Measurements from ENCODE around the gene PPP2R2C. TPM values are rescaled to one million over a fixed set of nuclear protein-coding genes. Genes with fewer than 3 reads are reported as not detected.

PPP2R2C gene
- total RNA-seq, 1 donor, result under 0.01 TPM

DNA sequence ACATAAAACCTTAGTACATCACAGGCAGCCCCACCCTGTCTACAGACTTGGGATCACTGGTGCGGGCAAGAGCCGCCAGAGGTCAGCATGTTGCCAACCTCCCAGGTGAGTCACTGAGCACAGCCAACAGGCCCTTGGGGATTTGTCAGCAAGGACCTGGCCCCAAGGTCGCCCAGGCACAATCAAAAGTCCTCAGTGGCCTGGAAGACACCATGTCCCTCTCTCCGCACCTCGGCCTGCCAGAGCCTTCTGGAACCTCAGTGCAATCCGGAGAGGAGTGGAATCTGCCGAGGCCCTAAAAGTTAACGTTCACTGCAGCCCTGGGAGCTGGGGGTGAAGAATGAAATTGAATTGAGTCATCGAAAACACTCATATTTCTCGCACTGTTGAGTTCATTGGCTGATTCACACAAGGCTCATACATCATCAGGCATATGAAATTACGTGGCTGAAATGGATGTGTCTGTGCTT, 128.4 kb downstream of the PPP2R2C start:
- Histone ChIP-seq H3K9me3 (ENCODE audit: low read depth, low read length) (no peaks in the 10 kb centered on the region), H3K36me3 (ENCODE audit: insufficient read depth, low read length) (no peaks in the 10 kb centered on the region), H3K27me3 (ENCODE audit: insufficient read depth, low read length) (peaks cover 7% of the 10 kb centered on the region), H3K27ac (ENCODE audit: low read depth, low read length) (peak overlapping the region; percentile 75), H4K20me1 (ENCODE audit: insufficient read depth, low read length) (no peaks in the 10 kb centered on the region), H2AFZ (ENCODE audit: low read length) (peak overlapping the region; percentile 70), H3K4me2 (ENCODE audit: insufficient read depth, low read length) (peak overlapping the region; percentile 64), H3K4me3 (ENCODE audit: insufficient read depth, low read length) (peak overlapping the region; percentile 51), H3K4me1 (ENCODE audit: insufficient read depth, low read length) (peaks cover 12% of the 10 kb centered on the region), H3K79me2 (ENCODE audit: insufficient read depth, low read length) (no peaks in the 10 kb centered on the region)
- TF ChIP-seq, protein P1, sequence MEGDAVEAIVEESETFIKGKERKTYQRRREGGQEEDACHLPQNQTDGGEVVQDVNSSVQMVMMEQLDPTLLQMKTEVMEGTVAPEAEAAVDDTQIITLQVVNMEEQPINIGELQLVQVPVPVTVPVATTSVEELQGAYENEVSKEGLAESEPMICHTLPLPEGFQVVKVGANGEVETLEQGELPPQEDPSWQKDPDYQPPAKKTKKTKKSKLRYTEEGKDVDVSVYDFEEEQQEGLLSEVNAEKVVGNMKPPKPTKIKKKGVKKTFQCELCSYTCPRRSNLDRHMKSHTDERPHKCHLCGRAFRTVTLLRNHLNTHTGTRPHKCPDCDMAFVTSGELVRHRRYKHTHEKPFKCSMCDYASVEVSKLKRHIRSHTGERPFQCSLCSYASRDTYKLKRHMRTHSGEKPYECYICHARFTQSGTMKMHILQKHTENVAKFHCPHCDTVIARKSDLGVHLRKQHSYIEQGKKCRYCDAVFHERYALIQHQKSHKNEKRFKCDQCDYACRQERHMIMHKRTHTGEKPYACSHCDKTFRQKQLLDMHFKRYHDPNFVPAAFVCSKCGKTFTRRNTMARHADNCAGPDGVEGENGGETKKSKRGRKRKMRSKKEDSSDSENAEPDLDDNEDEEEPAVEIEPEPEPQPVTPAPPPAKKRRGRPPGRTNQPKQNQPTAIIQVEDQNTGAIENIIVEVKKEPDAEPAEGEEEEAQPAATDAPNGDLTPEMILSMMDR (IDR thresholded peaks at IDR 0.05; ENCODE audit: extremely low read depth, low read depth, low read length), result peak; percentile 20
- DNase-seq (ENCODE audit: insufficient read length, low spot score, missing footprints), result peak; percentile 98

DNA sequence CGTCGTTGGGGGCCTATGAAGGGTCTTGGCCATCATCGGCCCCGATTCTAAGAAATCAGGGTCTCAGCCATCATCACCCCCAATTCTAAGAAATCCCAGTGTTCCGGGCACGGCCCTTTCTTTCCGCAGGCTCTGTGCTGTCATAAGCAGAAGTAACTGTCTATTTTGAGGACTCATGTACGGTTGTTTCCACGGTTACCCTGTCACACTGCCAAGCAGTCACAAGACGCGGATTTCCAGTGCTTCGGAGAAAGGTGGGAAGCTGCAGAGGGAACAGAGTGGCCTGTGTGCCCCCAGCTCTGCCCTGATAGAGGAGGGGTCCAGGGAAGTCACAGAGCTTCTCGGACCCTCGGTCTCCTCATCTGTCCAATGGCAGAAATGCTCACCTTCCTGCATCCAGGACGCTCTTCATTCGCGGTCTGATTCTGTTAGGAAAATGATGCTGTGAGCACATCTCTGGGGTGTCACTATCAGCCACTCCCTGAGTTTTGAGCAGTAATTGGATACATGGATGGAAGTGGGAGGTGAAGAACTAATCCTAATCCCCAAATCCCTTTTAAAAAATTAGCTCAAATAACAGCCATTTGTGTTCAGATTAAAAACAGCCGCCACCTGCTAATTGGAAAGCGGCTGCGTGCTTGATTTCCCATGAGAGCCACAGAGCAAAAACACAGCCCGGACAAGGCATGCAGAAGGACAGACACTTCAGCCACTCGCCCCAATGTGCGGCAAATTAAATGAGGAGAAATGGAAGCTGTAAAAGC, 129.7 kb downstream of the PPP2R2C start:
- H3K4me3 ChIP-seq (ENCODE audit: insufficient read depth, low read length), result no peak overlapping the region
- DNase-seq (ENCODE audit: insufficient read length, low spot score, missing footprints), result no peak
- no peaks in the 10 kb centered on the region for H3K36me3 ChIP-seq (ENCODE audit: insufficient read depth, low read length)
- H4K20me1 ChIP-seq (ENCODE audit: insufficient read depth, low read length), result no peaks in the 10 kb centered on the region
- peaks cover 13% of the 10 kb centered on the region for H3K27me3 ChIP-seq (ENCODE audit: insufficient read depth, low read length)
- H3K79me2 ChIP-seq (ENCODE audit: insufficient read depth, low read length), result no peaks in the 10 kb centered on the region
- TF ChIP-seq, protein P1 (IDR thresholded peaks at IDR 0.05; ENCODE audit: extremely low read depth, low read depth, low read length), result no peak
- H2AFZ ChIP-seq (ENCODE audit: low read length), result no peak overlapping the region
- no peak overlapping the region for H3K27ac ChIP-seq (ENCODE audit: low read depth, low read length)
- no peaks in the 10 kb centered on the region for H3K9me3 ChIP-seq (ENCODE audit: low read depth, low read length)
- H3K4me2 ChIP-seq (ENCODE audit: insufficient read depth, low read length), result no peak overlapping the region
- H3K4me1 ChIP-seq (ENCODE audit: insufficient read depth, low read length), result peaks cover 12% of the 10 kb centered on the region

DNA sequence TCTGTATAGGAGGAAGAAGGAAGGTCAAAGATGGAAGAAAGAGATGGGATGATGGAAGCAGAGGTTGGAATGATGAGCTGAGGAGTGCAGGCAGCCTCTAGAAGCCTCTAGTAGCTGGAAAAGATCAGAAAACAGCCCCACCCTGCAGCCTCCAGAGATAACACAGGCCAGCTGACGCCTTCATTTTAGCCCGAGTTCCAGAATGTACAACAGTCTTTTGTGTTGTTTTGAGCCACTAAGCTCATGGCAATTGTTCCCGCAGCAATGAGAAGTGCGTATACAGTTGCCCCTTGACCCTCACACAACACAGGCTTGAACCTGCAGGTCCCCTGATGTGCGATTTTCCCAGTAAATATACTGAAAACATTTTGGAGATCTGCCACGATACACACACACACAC, 130.7 kb downstream of the PPP2R2C start:
- Histone ChIP-seq H3K4me1 (ENCODE audit: insufficient read depth, low read length) (peaks cover 12% of the 10 kb centered on the region), H3K4me3 (ENCODE audit: insufficient read depth, low read length) (no peak overlapping the region), H2AFZ (ENCODE audit: low read length) (no peak overlapping the region), H3K27me3 (ENCODE audit: insufficient read depth, low read length) (peaks cover 19% of the 10 kb centered on the region), H3K9me3 (ENCODE audit: low read depth, low read length) (no peaks in the 10 kb centered on the region), H3K79me2 (ENCODE audit: insufficient read depth, low read length) (no peaks in the 10 kb centered on the region), H4K20me1 (ENCODE audit: insufficient read depth, low read length) (no peaks in the 10 kb centered on the region), H3K4me2 (ENCODE audit: insufficient read depth, low read length) (no peak overlapping the region), H3K36me3 (ENCODE audit: insufficient read depth, low read length) (no peaks in the 10 kb centered on the region), H3K27ac (ENCODE audit: low read depth, low read length) (no peak overlapping the region)
- TF ChIP-seq, protein P1 (IDR thresholded peaks at IDR 0.05; ENCODE audit: extremely low read depth, low read depth, low read length), result no peak
- DNase-seq (ENCODE audit: insufficient read length, low spot score, missing footprints), result no peak

DNA sequence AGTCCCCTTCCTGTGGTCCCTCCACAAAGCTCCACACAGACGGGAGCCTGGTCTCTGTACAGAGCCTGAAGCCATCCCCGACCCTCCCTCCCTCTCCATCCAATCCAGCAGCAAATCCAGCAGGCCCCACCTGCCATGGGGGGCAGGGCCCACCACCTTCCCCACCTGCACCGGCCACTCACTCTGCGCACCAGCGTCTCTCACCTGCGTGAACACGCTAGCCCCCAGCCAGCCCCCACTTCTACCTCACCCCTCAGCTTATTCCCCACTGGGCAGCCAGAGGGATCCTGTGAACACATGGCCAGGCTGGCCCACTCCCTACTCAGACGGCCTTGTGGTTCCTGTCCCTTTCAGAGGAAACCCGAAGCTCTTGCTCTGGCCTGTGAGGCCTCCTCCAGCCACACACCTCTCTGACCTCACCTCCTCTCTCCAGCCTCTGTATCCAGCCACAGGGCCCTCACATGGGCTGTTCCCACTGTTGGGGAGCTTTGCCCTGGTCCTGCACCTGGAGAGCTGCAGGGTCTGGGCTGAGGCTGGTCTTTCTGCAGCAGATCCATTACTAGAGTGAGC, 131.9 kb downstream of the PPP2R2C start:
- no peak for DNase-seq (ENCODE audit: insufficient read length, low spot score, missing footprints)
- no peak overlapping the region for H2AFZ ChIP-seq (ENCODE audit: low read length)
- TF ChIP-seq, protein P1 (IDR thresholded peaks at IDR 0.05; ENCODE audit: extremely low read depth, low read depth, low read length), result no peak

More for the DNA sequence above, 131.9 kb downstream of the PPP2R2C start:
- Histone ChIP-seq H3K4me3 (ENCODE audit: insufficient read depth, low read length) (no peak overlapping the region), H3K79me2 (ENCODE audit: insufficient read depth, low read length) (no peaks in the 10 kb centered on the region), H3K27ac (ENCODE audit: low read depth, low read length) (no peak overlapping the region), H4K20me1 (ENCODE audit: insufficient read depth, low read length) (no peaks in the 10 kb centered on the region), H3K36me3 (ENCODE audit: insufficient read depth, low read length) (no peaks in the 10 kb centered on the region), H3K27me3 (ENCODE audit: insufficient read depth, low read length) (peaks cover 19% of the 10 kb centered on the region), H3K9me3 (ENCODE audit: low read depth, low read length) (no peaks in the 10 kb centered on the region), H3K4me2 (ENCODE audit: insufficient read depth, low read length) (no peak overlapping the region), H3K4me1 (ENCODE audit: insufficient read depth, low read length) (peaks cover 12% of the 10 kb centered on the region)

Data from osteoblast (primary cell).